ENCODE results near the gene CDHR5.

- TF ChIP-seq, protein P1, sequence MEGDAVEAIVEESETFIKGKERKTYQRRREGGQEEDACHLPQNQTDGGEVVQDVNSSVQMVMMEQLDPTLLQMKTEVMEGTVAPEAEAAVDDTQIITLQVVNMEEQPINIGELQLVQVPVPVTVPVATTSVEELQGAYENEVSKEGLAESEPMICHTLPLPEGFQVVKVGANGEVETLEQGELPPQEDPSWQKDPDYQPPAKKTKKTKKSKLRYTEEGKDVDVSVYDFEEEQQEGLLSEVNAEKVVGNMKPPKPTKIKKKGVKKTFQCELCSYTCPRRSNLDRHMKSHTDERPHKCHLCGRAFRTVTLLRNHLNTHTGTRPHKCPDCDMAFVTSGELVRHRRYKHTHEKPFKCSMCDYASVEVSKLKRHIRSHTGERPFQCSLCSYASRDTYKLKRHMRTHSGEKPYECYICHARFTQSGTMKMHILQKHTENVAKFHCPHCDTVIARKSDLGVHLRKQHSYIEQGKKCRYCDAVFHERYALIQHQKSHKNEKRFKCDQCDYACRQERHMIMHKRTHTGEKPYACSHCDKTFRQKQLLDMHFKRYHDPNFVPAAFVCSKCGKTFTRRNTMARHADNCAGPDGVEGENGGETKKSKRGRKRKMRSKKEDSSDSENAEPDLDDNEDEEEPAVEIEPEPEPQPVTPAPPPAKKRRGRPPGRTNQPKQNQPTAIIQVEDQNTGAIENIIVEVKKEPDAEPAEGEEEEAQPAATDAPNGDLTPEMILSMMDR (conservative IDR thresholded peaks at IDR 0.05; ENCODE audit: low read depth, low read length) = no peak
- no peak for TF ChIP-seq EZH2 (IDR thresholded peaks at IDR 0.05; ENCODE audit: borderline replicate concordance, low read depth, low read length, poor library complexity, severe bottlenecking)
Measured at GRCh38 chr11:621838-622237, 2.9 kb downstream of the CDHR5 start.
